Activated B cell treated with CpG ODN at 0.5 μM for 24 hours (primary cell): Measurements from ENCODE around the gene CLPX. TPM values are rescaled to one million over a fixed set of nuclear protein-coding genes. Genes with fewer than 3 reads are reported as not detected.
A peak's percentile ranks its signal among the peaks of the same experiment; 100 is the strongest.

Experiments
- ATAC-seq: fragments of 200-7000 bp; cut with Tn5 transposase; one replicate; pipeline ENCODE4 v1.10.0; 2021; ENCODE audit warnings: low read depth, mild to moderate bottlenecking, moderate library complexity
- CTCF ChIA-PET: fragments of 350-600 bp; sonication (Branson Sonifier 250); formaldehyde crosslinking; loops from one replicate; lab custom pipeline; 2021; ENCODE audit warnings: antibody characterized with exemption; lab: Charles Lee
- POLR2A ChIA-PET: fragments of 350-600 bp; sonication (Branson Sonifier 250); formaldehyde crosslinking; loops from one replicate; lab custom pipeline; 2021; ENCODE audit warnings: antibody characterized with exemption; lab: Charles Lee
- DNase-seq: peaks from one replicate; pipeline ENCODE4 v3.0.0; 2022
- H3K27ac Mint-ChIP-seq: one replicate; pipeline ENCODE4 v1.8.0; 2020; ENCODE audit warnings: mixed read lengths
- H3K27me3 Mint-ChIP-seq: one replicate; pipeline ENCODE4 v1.8.0; 2021; ENCODE audit warnings: mixed read lengths
- H3K36me3 Mint-ChIP-seq: one replicate; pipeline ENCODE4 v1.8.0; 2021; ENCODE audit warnings: low read depth, mixed read lengths
- H3K4me1 Mint-ChIP-seq: one replicate; pipeline ENCODE4 v1.8.0; 2021; ENCODE audit warnings: mixed read lengths
- H3K4me3 Mint-ChIP-seq: one replicate; pipeline ENCODE4 v1.8.0; 2020; ENCODE audit warnings: mild to moderate bottlenecking, mixed read lengths
- H3K9me3 Mint-ChIP-seq: one replicate; pipeline ENCODE4 v1.8.0; 2020; ENCODE audit warnings: mixed read lengths
- CTCF ChIP-seq: fragments of 200-600 bp; IDR thresholded peaks from one replicate; pipeline ENCODE4 v1.8.0; 2022; ENCODE audit warnings: antibody characterized with exemption, mild to moderate bottlenecking
- intact Hi-C: fragments of 100-400 bp; cut with micrococcal nuclease; formaldehyde crosslinking; loops from one replicate; pipeline ENCODE4 v1.15.1; 2024
- total RNA-seq: library from RNA; stranded (reverse); gene quantifications from 2 replicates; pipeline ENCODE4 v1.2.3, GENCODE V29; 2022

The CLPX gene
- total RNA-seq, 1 donor from 2014 or later, result 53.5 TPM

GRCh38 chr15:65132878-65133547 lies 52.1 kb downstream of the CLPX start:
- no peak for TF ChIP-seq CTCF
- intact Hi-C loops, result loop anchor here (1.0 to 2.0 kb wide), 3 partner anchors 52 to 171 kb away; partner anchors contain the start of genes CLPX, RNU5A-1 and RNU5B-1
- ATAC-seq (peak; percentile 35), DNase-seq (no peak)
- Mint-ChIP-seq H3K27ac (peak overlapping the region; percentile 71), H3K27me3 (no peaks in the 10 kb centered on the region), H3K4me3 (peak overlapping the region; percentile 86), H3K4me1 (peaks cover 28% of the 10 kb centered on the region), H3K36me3 (peaks cover 27% of the 10 kb centered on the region), H3K9me3 (peaks cover 5% of the 10 kb centered on the region)
- CTCF ChIA-PET, result no interaction called here
- POLR2A ChIA-PET, result interaction anchor here (0.6 to 1.7 kb wide), 4 partner anchors 33 to 172 kb away, joined by 4 to 9 read pairs (median 6); partner anchors contain the start of genes CLPX, PARP16 and RNU5B-1

- Mint-ChIP-seq H3K4me3 (no peak overlapping the region), H3K4me1 (peaks cover 30% of the 10 kb centered on the region), H3K9me3 (no peaks in the 10 kb centered on the region), H3K27me3 (no peaks in the 10 kb centered on the region), H3K36me3 (peaks cover 45% of the 10 kb centered on the region), H3K27ac (no peak overlapping the region)
- CTCF ChIA-PET, result no interaction called here
- intact Hi-C loops, result no loop called here
- no peak for TF ChIP-seq CTCF
- POLR2A ChIA-PET, result interaction anchor here (0.5 kb wide), 1 partner anchor 166 kb away, joined by 5 read pairs; no protein-coding TSS in a partner anchor
- DNase-seq, result no peak
- ATAC-seq, result no peak
These were observed 54.2 kb downstream of the CLPX start for GRCh38 chr15:65130941-65131340.

- H3K4me3 Mint-ChIP-seq, result no peak overlapping the region
- peaks cover 74% of the 10 kb centered on the region for H3K36me3 Mint-ChIP-seq
- H3K27ac Mint-ChIP-seq, result no peak overlapping the region
- TF ChIP-seq CTCF, result no peak
- no peak for ATAC-seq
- ChIA-PET CTCF (no interaction called here), POLR2A (interaction anchor here (1.0 kb wide), 1 partner anchor 11 kb away, joined by 3 read pairs; no protein-coding TSS in a partner anchor)
- H3K27me3 Mint-ChIP-seq, result no peaks in the 10 kb centered on the region
- DNase-seq, result no peak
- intact Hi-C loops, result no loop called here
- no peaks in the 10 kb centered on the region for H3K9me3 Mint-ChIP-seq
- no peaks in the 10 kb centered on the region for H3K4me1 Mint-ChIP-seq
These were observed 69.6 kb downstream of the CLPX start for GRCh38 chr15:65115542-65115941.

GRCh38 chr15:65115086-65115485 lies 70.1 kb downstream of the CLPX start, which contains the start of gene UBAP1L:
Gene UBAP1L (minus strand): TSS chr15:65115200. CDS start chr15:65106215, 8,985 bp downstream.
- H3K27me3 Mint-ChIP-seq, result no peaks in the 10 kb centered on the region
- H3K4me3 Mint-ChIP-seq, result no peak within 1 kb of the TSS
- peaks cover 74% of the 10 kb centered on the region for H3K36me3 Mint-ChIP-seq
- ChIA-PET POLR2A (interaction anchor here (0.6 to 1.0 kb wide), 2 partner anchors 11 to 1323 kb away, joined by 3 read pairs; no protein-coding TSS in a partner anchor), CTCF (no interaction called here)
- no peaks in the 10 kb centered on the region for H3K9me3 Mint-ChIP-seq
- no peaks in the 10 kb centered on the region for H3K4me1 Mint-ChIP-seq
- H3K27ac Mint-ChIP-seq, result no peak within 1 kb of the TSS
- DNase-seq, result no peak
- TF ChIP-seq CTCF, result no peak
- intact Hi-C loops, result no loop called here
- ATAC-seq, result no peak

GRCh38 chr15:65110676-65111292 lies 74.4 kb downstream of the CLPX start:
- H3K27me3 Mint-ChIP-seq, result no peaks in the 10 kb centered on the region
- no peak overlapping the region for H3K27ac Mint-ChIP-seq
- ChIA-PET CTCF (no interaction called here), POLR2A (interaction anchor here (0.6 kb wide), 1 partner anchor 129 kb away, joined by 5 read pairs; no protein-coding TSS in a partner anchor)
- H3K4me1 Mint-ChIP-seq, result no peaks in the 10 kb centered on the region
- DNase-seq (no peak), ATAC-seq (no peak)
- H3K4me3 Mint-ChIP-seq, result no peak overlapping the region
- peaks cover 58% of the 10 kb centered on the region for H3K36me3 Mint-ChIP-seq
- intact Hi-C loops, result no loop called here
- no peak for TF ChIP-seq CTCF
- no peaks in the 10 kb centered on the region for H3K9me3 Mint-ChIP-seq
